Peyer's patch (tissue), 4 donors: ENCODE data around the gene NRGN. TPM values are rescaled to one million over a fixed set of nuclear protein-coding genes. Genes with fewer than 3 reads are reported as not detected.

Experiments used
- DNase-seq, 3 donors: peaks; one replicate each; pipeline ENCODE4 v3.0.0-alpha.2; 2017 to 2019
- H3K27ac ChIP-seq, 4 donors: fragments of 200-600 bp; sonication (generic); one replicate each; pipeline ENCODE4 v1.5.1; 2016 to 2019
- H3K27me3 ChIP-seq, 2 donors: fragments of 200-600 bp; sonication (generic); one replicate each; pipeline ENCODE4 v1.5.1; 2019
- H3K36me3 ChIP-seq, 3 donors: fragments of 200-600 bp; sonication (generic); one replicate each; pipeline ENCODE4 v1.5.1; 2016 to 2019
- H3K4me1 ChIP-seq, 4 donors: fragments of 200-600 bp; sonication (generic); one replicate each; pipeline ENCODE4 v1.5.1; 2016 to 2019
- H3K4me3 ChIP-seq, 4 donors: fragments of 200-600 bp; sonication (generic); 1 replicate in 3 of 4; 2 replicates in 1 of 4; pipeline ENCODE4 v1.5.1; 2016 to 2019; ENCODE audit warnings: mild to moderate bottlenecking in 1 of 4
- H3K9me3 ChIP-seq, 4 donors: fragments of 200-600 bp; sonication (generic); one replicate each; pipeline ENCODE4 v1.5.1; 2016 to 2019; ENCODE audit warnings: mild to moderate bottlenecking in 1 of 4
- POLR2A ChIP-seq, 2 donors: fragments of 450-650 bp; IDR thresholded peaks; one replicate each; pipeline ENCODE4 v1.5.1; 2017; ENCODE audit warnings: antibody characterized with exemption in 2 of 2, mild to moderate bottlenecking in 2 of 2, moderate library complexity in 2 of 2
- total RNA-seq, 4 donors: library from RNA; depleted of rRNA; stranded (reverse); fragments of >200 nt; gene quantifications; one replicate each; pipeline ENCODE4 v1.1.0, GENCODE V29; 2016
- TF ChIP-seq, protein P1 (sequence below), 6 experiments: fragments of 450-650 bp in 4 of 6; fragments of 200-600 bp in 2 of 6; sonication (generic) in 1 of 6; IDR thresholded peaks; one replicate each; pipeline ENCODE4 v1.5.1; 2017 to 2019; ENCODE audit warnings: antibody characterized with exemption in 6 of 6, mild to moderate bottlenecking in 3 of 6, moderate library complexity in 1 of 6

The NRGN gene
- total RNA-seq, 4 donors from 2014 or later = 0.67 to 10.7 TPM; not detected in 2

GRCh38 chr11:124796312-124796711 is 56.6 kb downstream of the NRGN start:
- Histone ChIP-seq H3K27me3 (no peaks in the 10 kb centered on the region), H3K36me3 (no peaks in the 10 kb centered on the region), H3K4me3 (no peak overlapping the region), H3K4me1 (peaks cover 0 to 21% (median 5%) of the 10 kb centered on the region in 4 donors), H3K27ac (no peak overlapping the region), H3K9me3 (no peaks in the 10 kb centered on the region)
- no peak for DNase-seq
- TF ChIP-seq POLR2A (IDR thresholded peaks at IDR 0.05) = no peak
- TF ChIP-seq, protein P1, sequence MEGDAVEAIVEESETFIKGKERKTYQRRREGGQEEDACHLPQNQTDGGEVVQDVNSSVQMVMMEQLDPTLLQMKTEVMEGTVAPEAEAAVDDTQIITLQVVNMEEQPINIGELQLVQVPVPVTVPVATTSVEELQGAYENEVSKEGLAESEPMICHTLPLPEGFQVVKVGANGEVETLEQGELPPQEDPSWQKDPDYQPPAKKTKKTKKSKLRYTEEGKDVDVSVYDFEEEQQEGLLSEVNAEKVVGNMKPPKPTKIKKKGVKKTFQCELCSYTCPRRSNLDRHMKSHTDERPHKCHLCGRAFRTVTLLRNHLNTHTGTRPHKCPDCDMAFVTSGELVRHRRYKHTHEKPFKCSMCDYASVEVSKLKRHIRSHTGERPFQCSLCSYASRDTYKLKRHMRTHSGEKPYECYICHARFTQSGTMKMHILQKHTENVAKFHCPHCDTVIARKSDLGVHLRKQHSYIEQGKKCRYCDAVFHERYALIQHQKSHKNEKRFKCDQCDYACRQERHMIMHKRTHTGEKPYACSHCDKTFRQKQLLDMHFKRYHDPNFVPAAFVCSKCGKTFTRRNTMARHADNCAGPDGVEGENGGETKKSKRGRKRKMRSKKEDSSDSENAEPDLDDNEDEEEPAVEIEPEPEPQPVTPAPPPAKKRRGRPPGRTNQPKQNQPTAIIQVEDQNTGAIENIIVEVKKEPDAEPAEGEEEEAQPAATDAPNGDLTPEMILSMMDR (IDR thresholded peaks at IDR 0.05) = no peak

Other genes starting within 250 kb of the NRGN start
- not detected for gene OR8B12, start 196.3 kb upstream of the NRGN start, total RNA-seq
- not detected for gene OR8A1, start 169.9 kb upstream of the NRGN start, total RNA-seq
- gene PANX3, start 128.5 kb upstream of the NRGN start, total RNA-seq = not detected
- 10 to 100 TPM; 35.9 to 79.2 (median 55.7) TPM for gene TBRG1, start 117.1 kb upstream of the NRGN start, total RNA-seq
- gene SIAE, start 66.2 kb upstream of the NRGN start, total RNA-seq = 10 to 100 TPM in 3 of 4 donors, 1 to 10 TPM in 1; 9.9 to 88.8 (median 50.8) TPM
- 1 to 10 TPM in 2 of 4 donors, under 1 TPM in 1, not detected in 1; 0.88 to 3.6 (median 1.1) TPM for gene SPA17, start 66.0 kb upstream of the NRGN start, total RNA-seq
- gene VSIG2, start 12.3 kb downstream of the NRGN start, total RNA-seq = not detected
- 10 to 100 TPM in 1 of 4 donors, 1 to 10 TPM in 3; 1.2 to 11.1 (median 6.6) TPM for gene ESAM, start 22.3 kb downstream of the NRGN start, total RNA-seq
- gene MSANTD2, start 60.5 kb downstream of the NRGN start, total RNA-seq = 10 to 100 TPM; 16.5 to 33.8 (median 17.3) TPM
- 10 to 100 TPM in 2 of 4 donors, 1 to 10 TPM in 2; 3.6 to 49.5 (median 16.1) TPM for gene ROBO3, start 125.5 kb downstream of the NRGN start, total RNA-seq
- 10 to 100 TPM in 1 of 4 donors, 1 to 10 TPM in 3; 3.7 to 20.6 (median 5.4) TPM for gene ROBO4, start 157.9 kb downstream of the NRGN start, total RNA-seq
- gene HEPN1, start 179.3 kb downstream of the NRGN start, total RNA-seq = not detected
- gene HEPACAM, start 196.1 kb downstream of the NRGN start, total RNA-seq = 1 to 10 TPM in 1 of 4 donors, under 1 TPM in 1, not detected in 2; 0.67 to 1.7 TPM
- 1 to 10 TPM in 2 of 4 donors, under 1 TPM in 2; 0.35 to 7.4 (median 1.8) TPM for gene CCDC15, start 214.3 kb downstream of the NRGN start, total RNA-seq